ENCODE data around the gene CHAD. TPM values are rescaled to one million over a fixed set of nuclear protein-coding genes. Genes with fewer than 3 reads are reported as not detected.
A peak's percentile ranks its signal among the peaks of the same experiment; 100 is the strongest.

CHAD gene
- total and polyA plus RNA-seq, 2 of the 13 experiments (the other 11 are each of a cell fraction or from before 2014, with no cell fraction given): 1.4 TPM; not detected in 1

DNA sequence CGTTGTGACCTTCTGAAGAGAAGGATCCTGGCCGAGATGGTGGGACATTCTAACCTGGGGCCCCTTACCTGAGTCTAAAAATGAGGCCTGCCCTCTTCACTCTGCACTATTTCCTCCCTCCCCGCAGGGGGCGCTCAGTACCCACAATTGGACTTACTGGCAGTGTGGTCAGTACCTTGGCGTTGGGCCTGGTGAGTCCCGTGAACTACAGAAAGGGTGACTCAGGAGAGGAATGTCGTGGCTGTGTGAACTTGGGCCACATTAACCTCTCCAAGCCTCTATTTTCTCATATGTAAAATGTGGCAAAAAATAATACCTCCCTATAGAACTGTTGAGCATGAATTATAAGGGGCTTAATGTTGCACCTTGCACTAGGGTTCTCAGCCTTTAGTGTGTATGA lies 13.8 kb upstream of the CHAD start (continued):
- TF ChIP-seq, protein P1, sequence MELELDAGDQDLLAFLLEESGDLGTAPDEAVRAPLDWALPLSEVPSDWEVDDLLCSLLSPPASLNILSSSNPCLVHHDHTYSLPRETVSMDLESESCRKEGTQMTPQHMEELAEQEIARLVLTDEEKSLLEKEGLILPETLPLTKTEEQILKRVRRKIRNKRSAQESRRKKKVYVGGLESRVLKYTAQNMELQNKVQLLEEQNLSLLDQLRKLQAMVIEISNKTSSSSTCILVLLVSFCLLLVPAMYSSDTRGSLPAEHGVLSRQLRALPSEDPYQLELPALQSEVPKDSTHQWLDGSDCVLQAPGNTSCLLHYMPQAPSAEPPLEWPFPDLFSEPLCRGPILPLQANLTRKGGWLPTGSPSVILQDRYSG (CRISPR knock-in tag; IDR thresholded peaks at IDR 0.05): no peak
- no peak for TF ChIP-seq ATF5 (CRISPR knock-in tag; IDR thresholded peaks at IDR 0.05; ENCODE audit: low read depth)
- peak; percentile 79 for TF ChIP-seq ZBTB25 (CRISPR knock-in tag; IDR thresholded peaks at IDR 0.05)
- no peak for TF ChIP-seq SP1 (IDR thresholded peaks at IDR 0.05)
- TF ChIP-seq SP1 (CRISPR knock-in tag; IDR thresholded peaks at IDR 0.05): no peak
- peak; percentile 69; the same call in 1 of the 2 replicates for TF ChIP-seq RARA (CRISPR knock-in tag; IDR thresholded peaks at IDR 0.05)
- no peak for TF ChIP-seq ZNF609 (CRISPR knock-in tag; IDR thresholded peaks at IDR 0.05; ENCODE audit: borderline replicate concordance)
- 0 out of 2 replicates have a peak, but pooled peaks have one; percentile 51 for TF ChIP-seq ZNF205 (CRISPR knock-in tag; IDR thresholded peaks at IDR 0.05)
- TF ChIP-seq GATAD1 (CRISPR knock-in tag; IDR thresholded peaks at IDR 0.05): peak; percentile 75
- TF ChIP-seq ZFP37 (CRISPR knock-in tag; IDR thresholded peaks at IDR 0.05; ENCODE audit: borderline replicate concordance): no peak
- TF ChIP-seq, protein P2, sequence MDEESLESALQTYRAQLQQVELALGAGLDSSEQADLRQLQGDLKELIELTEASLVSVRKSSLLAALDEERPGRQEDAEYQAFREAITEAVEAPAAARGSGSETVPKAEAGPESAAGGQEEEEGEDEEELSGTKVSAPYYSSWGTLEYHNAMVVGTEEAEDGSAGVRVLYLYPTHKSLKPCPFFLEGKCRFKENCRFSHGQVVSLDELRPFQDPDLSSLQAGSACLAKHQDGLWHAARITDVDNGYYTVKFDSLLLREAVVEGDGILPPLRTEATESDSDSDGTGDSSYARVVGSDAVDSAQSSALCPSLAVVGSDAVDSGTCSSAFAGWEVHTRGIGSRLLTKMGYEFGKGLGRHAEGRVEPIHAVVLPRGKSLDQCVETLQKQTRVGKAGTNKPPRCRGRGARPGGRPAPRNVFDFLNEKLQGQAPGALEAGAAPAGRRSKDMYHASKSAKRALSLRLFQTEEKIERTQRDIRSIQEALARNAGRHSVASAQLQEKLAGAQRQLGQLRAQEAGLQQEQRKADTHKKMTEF (CRISPR knock-in tag; IDR thresholded peaks at IDR 0.05): peak; percentile 79
- TF ChIP-seq ZBTB7B (CRISPR knock-in tag; IDR thresholded peaks at IDR 0.05): no peak; the same call in 1 of the 2 replicates
- no peak for TF ChIP-seq ZNF550 (CRISPR knock-in tag; IDR thresholded peaks at IDR 0.05; ENCODE audit: borderline replicate concordance)
- no peak for TF ChIP-seq SMYD3 (CRISPR knock-in tag; IDR thresholded peaks at IDR 0.05)
- no peak for TF ChIP-seq ZNF354B (CRISPR knock-in tag; IDR thresholded peaks at IDR 0.05)
- no peak for TF ChIP-seq ZNF607 (CRISPR knock-in tag; IDR thresholded peaks at IDR 0.05; ENCODE audit: borderline replicate concordance)
- TF ChIP-seq ZFP41 (CRISPR knock-in tag; IDR thresholded peaks at IDR 0.05; ENCODE audit: borderline replicate concordance): no peak
- TF ChIP-seq PAX8 (CRISPR knock-in tag; IDR thresholded peaks at IDR 0.05; ENCODE audit: borderline replicate concordance): no peak
- no peak for TF ChIP-seq CREM (IDR thresholded peaks at IDR 0.05)
- TF ChIP-seq CREM (CRISPR knock-in tag; IDR thresholded peaks at IDR 0.05): no peak
- TF ChIP-seq FOXM1 (CRISPR knock-in tag; IDR thresholded peaks at IDR 0.05): no peak
- TF ChIP-seq DNMT1 (CRISPR knock-in tag; IDR thresholded peaks at IDR 0.05): no peak
- no peak for TF ChIP-seq CC2D1A (CRISPR knock-in tag; IDR thresholded peaks at IDR 0.05)
- no peak for TF ChIP-seq NFE2L1 (CRISPR knock-in tag; IDR thresholded peaks at IDR 0.05; ENCODE audit: borderline replicate concordance)
- peak; percentile 83 for TF ChIP-seq ZFY (CRISPR knock-in tag; IDR thresholded peaks at IDR 0.05)
